Caco-2 (cell line): ENCODE data around the gene HDAC4. TPM values are rescaled to one million over a fixed set of nuclear protein-coding genes. Genes with fewer than 3 reads are reported as not detected.

Source experiments
- BruUV-seq: library from RNA; stranded (reverse); fragments of 400-500 nt; replicated peaks from 2 replicates; lab custom pipeline; 2021; lab: Mats Ljungman, UMichigan
- CTCF ChIA-PET: fragments of 300-600 bp; sonication (Branson Sonifier 250); formaldehyde crosslinking; loops from one replicate; lab custom pipeline; 2022; ENCODE audit warnings: antibody characterized with exemption; lab: Charles Lee
- POLR2A ChIA-PET: fragments of 300-600 bp; sonication (Branson Sonifier 250); formaldehyde crosslinking; loops from one replicate; lab custom pipeline; 2022; ENCODE audit warnings: antibody characterized with exemption; lab: Charles Lee
- DNase-seq, 2 experiments: peaks; one replicate each; pipeline versions ENCODE4 v3.0.0 to v3.0.0-alpha.2; 2020 to 2022
- H3K27me3 ChIP-seq: replicated peaks from 2 replicates; pipeline ENCODE4 v1.6.0; 2011; ENCODE audit warnings: low read length; ENCODE audit not compliant: control insufficient read depth, insufficient read depth
- H3K36me3 ChIP-seq: 2 replicates; pipeline ENCODE4 v1.5.1; 2011; ENCODE audit warnings: low read length; ENCODE audit not compliant: control insufficient read depth, insufficient read depth
- H3K4me1 ChIP-seq: fragments of 250-450 bp; sonication (Bioruptor Pico); 2 replicates; pipeline ENCODE4 v1.5.1; 2020; ENCODE audit warnings: mild to moderate bottlenecking
- H3K4me3 ChIP-seq: 2 replicates; pipeline ENCODE4 v1.5.1; 2011; ENCODE audit warnings: low read depth, mild to moderate bottlenecking, control low read depth, low read length
- H3K9me3 ChIP-seq: fragments of 250-450 bp; sonication (Bioruptor Pico); 2 replicates; pipeline ENCODE4 v1.5.1; 2020; ENCODE audit warnings: mild to moderate bottlenecking, moderate library complexity
- H3K27ac Mint-ChIP-seq: one replicate; pipeline ENCODE4 v1.8.0; 2022; ENCODE audit warnings: mixed read lengths; ENCODE audit not compliant: unreplicated experiment
- H3K27me3 Mint-ChIP-seq: one replicate; pipeline ENCODE4 v1.8.0; 2022; ENCODE audit warnings: mixed read lengths; ENCODE audit not compliant: insufficient read depth, unreplicated experiment
- H3K36me3 Mint-ChIP-seq: one replicate; pipeline ENCODE4 v1.8.0; 2022; ENCODE audit warnings: mild to moderate bottlenecking, mixed read lengths; ENCODE audit not compliant: insufficient read depth, unreplicated experiment
- H3K4me1 Mint-ChIP-seq: one replicate; pipeline ENCODE4 v1.8.0; 2022; ENCODE audit warnings: low read depth, mixed read lengths; ENCODE audit not compliant: unreplicated experiment
- H3K4me3 Mint-ChIP-seq: one replicate; pipeline ENCODE4 v1.8.0; 2022; ENCODE audit warnings: mild to moderate bottlenecking, moderate library complexity, mixed read lengths; ENCODE audit not compliant: unreplicated experiment
- H3K9me3 Mint-ChIP-seq: one replicate; pipeline ENCODE4 v1.8.0; 2022; ENCODE audit warnings: mixed read lengths; ENCODE audit not compliant: unreplicated experiment
- CTCF ChIP-seq, 2 experiments: fragments of 200-600 bp in 1 of 2; IDR thresholded peaks; 1 replicate in 1 of 2; 2 replicates in 1 of 2; pipeline versions ENCODE4 v1.5.1 to v1.8.0; 2011 to 2022; ENCODE audit warnings: antibody characterized with exemption in 1 of 2, control low read depth in 1 of 2, inconsistent platforms in 1 of 2, low read depth in 1 of 2, low read length in 1 of 2, mild to moderate bottlenecking in 1 of 2, moderate library complexity in 1 of 2; ENCODE audit not compliant: insufficient read depth in 1 of 2, severe bottlenecking in 1 of 2, unreplicated experiment in 1 of 2
- intact Hi-C: fragments of 100-400 bp; cut with micrococcal nuclease; formaldehyde crosslinking; loops from one replicate; pipeline ENCODE4 v1.10.0; 2022; ENCODE audit not compliant: unreplicated experiment
- total RNA-seq: library from RNA; stranded (reverse); gene quantifications from 2 replicates; pipeline ENCODE4 v1.2.3, GENCODE V29; 2022

The HDAC4 gene
- total RNA-seq, 1 experiment from 2014 or later, result 15.5 TPM

- H3K36me3 ChIP-seq, result no peaks in the 10 kb centered on the region
- intact Hi-C loops, result no loop called here
- Mint-ChIP-seq H3K36me3 (no peaks in the 10 kb centered on the region), H3K27ac (no peak overlapping the region), H3K27me3 (no peaks in the 10 kb centered on the region), H3K4me1 (no peaks in the 10 kb centered on the region), H3K9me3 (no peaks in the 10 kb centered on the region), H3K4me3 (no peak overlapping the region)
- no peaks in the 10 kb centered on the region for H3K27me3 ChIP-seq
- H3K9me3 ChIP-seq, result no peaks in the 10 kb centered on the region
- ChIA-PET CTCF (no interaction called here), POLR2A (no interaction called here)
- H3K4me3 ChIP-seq, result no peak overlapping the region
- no TSS peak for BruUV-seq
- H3K4me1 ChIP-seq, result no peaks in the 10 kb centered on the region
- no peak for DNase-seq
- TF ChIP-seq CTCF (IDR thresholded peaks at IDR 0.05; ENCODE audit: insufficient read depth in 1 of 2, low read depth in 1 of 2, low read length in 1 of 2, severe bottlenecking in 1 of 2, unreplicated experiment in 1 of 2), result no peak
Measured at GRCh38 chr2:239343460-239343859, 57.4 kb downstream of the HDAC4 start.

- no peak for DNase-seq
- Mint-ChIP-seq H3K4me3 (no peak overlapping the region), H3K27me3 (no peaks in the 10 kb centered on the region), H3K27ac (no peak overlapping the region), H3K4me1 (no peaks in the 10 kb centered on the region), H3K36me3 (no peaks in the 10 kb centered on the region), H3K9me3 (no peaks in the 10 kb centered on the region)
- CTCF ChIA-PET, result no interaction called here
- BruUV-seq, result no TSS peak
- TF ChIP-seq CTCF (IDR thresholded peaks at IDR 0.05; ENCODE audit: insufficient read depth in 1 of 2, low read depth in 1 of 2, low read length in 1 of 2, severe bottlenecking in 1 of 2, unreplicated experiment in 1 of 2), result no peak
- POLR2A ChIA-PET, result no interaction called here
- H3K36me3 ChIP-seq, result no peaks in the 10 kb centered on the region
- H3K4me1 ChIP-seq, result no peaks in the 10 kb centered on the region
- H3K4me3 ChIP-seq, result no peak overlapping the region
- H3K9me3 ChIP-seq, result no peaks in the 10 kb centered on the region
- H3K27me3 ChIP-seq, result no peaks in the 10 kb centered on the region
- intact Hi-C loops, result no loop called here
Measured at GRCh38 chr2:239341840-239342239, 59.0 kb downstream of the HDAC4 start.

GRCh38 chr2:239341146-239341732 lies 59.6 kb downstream of the HDAC4 start:
- H3K4me3 Mint-ChIP-seq, result no peak overlapping the region
- Histone ChIP-seq H3K36me3 (no peaks in the 10 kb centered on the region), H3K9me3 (no peaks in the 10 kb centered on the region), H3K4me1 (no peaks in the 10 kb centered on the region), H3K27me3 (no peaks in the 10 kb centered on the region), H3K4me3 (no peak overlapping the region)
- no peak for TF ChIP-seq CTCF (IDR thresholded peaks at IDR 0.05; ENCODE audit: insufficient read depth in 1 of 2, low read depth in 1 of 2, low read length in 1 of 2, severe bottlenecking in 1 of 2, unreplicated experiment in 1 of 2)
- H3K4me1 Mint-ChIP-seq, result no peaks in the 10 kb centered on the region
- intact Hi-C loops, result no loop called here
- no peaks in the 10 kb centered on the region for H3K36me3 Mint-ChIP-seq
- no peaks in the 10 kb centered on the region for H3K27me3 Mint-ChIP-seq
- POLR2A ChIA-PET, result no interaction called here
- CTCF ChIA-PET, result no interaction called here
- DNase-seq, result no peak
- no peak overlapping the region for H3K27ac Mint-ChIP-seq
- no peaks in the 10 kb centered on the region for H3K9me3 Mint-ChIP-seq
- BruUV-seq, result no TSS peak
